ENCODE data around the gene RTEL1. TPM values are rescaled to one million over a fixed set of nuclear protein-coding genes. Genes with fewer than 3 reads are reported as not detected.

The RTEL1 gene
- polyA plus RNA-seq, 3 donors, result 1.0 to 15.5 (median 4.8) TPM

DNA sequence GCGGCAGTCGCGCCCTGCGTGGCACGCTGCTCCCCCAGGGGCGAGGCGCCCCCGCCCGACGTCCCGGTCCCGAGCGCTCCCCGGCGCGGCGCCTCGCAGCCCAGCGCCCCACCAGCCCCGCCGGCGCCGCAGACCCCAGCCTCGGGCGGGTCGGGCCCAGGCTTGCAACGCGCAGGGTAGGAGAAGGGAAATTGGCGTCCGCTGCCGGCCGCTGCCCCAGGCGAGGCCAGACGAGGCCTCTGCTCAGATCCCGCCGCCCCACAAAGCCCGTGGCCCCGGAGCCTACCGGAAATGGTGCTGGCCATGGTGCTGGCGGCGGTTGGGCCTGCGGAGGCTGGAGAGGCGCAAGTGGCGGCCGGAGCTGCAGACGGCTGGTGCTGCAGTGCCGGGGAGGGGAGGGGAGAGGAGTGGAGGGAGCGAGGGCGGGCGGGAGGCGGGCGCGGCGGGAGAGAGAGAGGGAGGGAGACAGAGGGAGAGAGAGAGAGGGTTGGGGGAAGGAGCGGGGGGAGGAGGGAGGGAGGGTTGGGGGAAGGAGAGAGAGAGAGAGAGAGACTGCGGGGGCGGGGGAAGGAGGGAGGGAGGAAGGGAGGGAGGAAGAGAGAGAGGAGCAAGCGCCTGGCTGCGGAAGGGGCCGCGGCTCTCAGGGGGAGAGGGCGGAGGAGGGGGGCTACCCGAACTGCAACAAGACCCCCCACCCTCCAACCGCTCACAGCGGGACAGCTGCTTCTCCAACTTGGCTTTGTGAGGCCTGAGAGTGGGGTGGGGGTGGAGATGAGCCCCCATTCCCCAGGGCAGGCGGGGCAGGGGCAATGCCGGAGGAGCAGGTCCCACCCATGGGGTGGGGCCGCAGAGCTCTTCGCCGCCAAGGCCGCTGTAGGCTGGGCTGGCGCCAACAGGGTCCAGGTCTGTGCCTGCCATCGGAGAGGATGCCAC is 4.8 kb upstream of the RTEL1 start, which contains the start of gene STMN3:
Gene STMN3 (minus strand): TSS at position 384 of the 933 bp plus-strand sequence. CDS start 79 bp downstream, at position 305.
- Histone ChIP-seq H2AFZ (ENCODE audit: insufficient read depth, low read depth, low read length, poor library complexity, severe bottlenecking) (peak within 1 kb of the TSS; percentile 50), H3K9ac (ENCODE audit: insufficient read depth, low read length, poor library complexity, severe bottlenecking) (no peak within 1 kb of the TSS), H3K4me1 (ENCODE audit: control insufficient read depth in 1 of 2, insufficient read depth in 2 of 2, low read length in 2 of 2) (peaks cover 26 to 36% of the 10 kb centered on the region in 2 donors), H3K4me3 (replicated peaks in 1 of 3; ENCODE audit: low read depth in 2 of 3, low read length in 3 of 3) (peak within 1 kb of the TSS in 1 of 3 experiments; percentile 55), H3K27me3 (ENCODE audit: control insufficient read depth in 2 of 2, insufficient read depth in 2 of 2, low read length in 2 of 2) (peaks cover 16 to 33% of the 10 kb centered on the region in 2 donors), H3K9me3 (replicated peaks in 1 of 2; ENCODE audit: control insufficient read depth in 1 of 2, insufficient read depth in 1 of 2, low read length in 2 of 2) (peaks cover 0 to 7% of the 10 kb centered on the region in 2 donors), H3K27ac (ENCODE audit: low read depth in 1 of 2, low read length in 2 of 2) (no peak within 1 kb of the TSS), H4K20me1 (ENCODE audit: insufficient read depth, low read length) (no peaks in the 10 kb centered on the region), H3K36me3 (replicated peaks in 1 of 2; ENCODE audit: control insufficient read depth in 1 of 2, insufficient read depth in 2 of 2, low read length in 2 of 2) (no peaks in the 10 kb centered on the region), H3K79me2 (ENCODE audit: insufficient read depth, low read length) (no peaks in the 10 kb centered on the region), H3K4me2 (replicated peaks; ENCODE audit: extremely low read depth, low read length, poor library complexity, severe bottlenecking) (peak within 1 kb of the TSS; percentile 69)
- TF ChIP-seq, protein P1, sequence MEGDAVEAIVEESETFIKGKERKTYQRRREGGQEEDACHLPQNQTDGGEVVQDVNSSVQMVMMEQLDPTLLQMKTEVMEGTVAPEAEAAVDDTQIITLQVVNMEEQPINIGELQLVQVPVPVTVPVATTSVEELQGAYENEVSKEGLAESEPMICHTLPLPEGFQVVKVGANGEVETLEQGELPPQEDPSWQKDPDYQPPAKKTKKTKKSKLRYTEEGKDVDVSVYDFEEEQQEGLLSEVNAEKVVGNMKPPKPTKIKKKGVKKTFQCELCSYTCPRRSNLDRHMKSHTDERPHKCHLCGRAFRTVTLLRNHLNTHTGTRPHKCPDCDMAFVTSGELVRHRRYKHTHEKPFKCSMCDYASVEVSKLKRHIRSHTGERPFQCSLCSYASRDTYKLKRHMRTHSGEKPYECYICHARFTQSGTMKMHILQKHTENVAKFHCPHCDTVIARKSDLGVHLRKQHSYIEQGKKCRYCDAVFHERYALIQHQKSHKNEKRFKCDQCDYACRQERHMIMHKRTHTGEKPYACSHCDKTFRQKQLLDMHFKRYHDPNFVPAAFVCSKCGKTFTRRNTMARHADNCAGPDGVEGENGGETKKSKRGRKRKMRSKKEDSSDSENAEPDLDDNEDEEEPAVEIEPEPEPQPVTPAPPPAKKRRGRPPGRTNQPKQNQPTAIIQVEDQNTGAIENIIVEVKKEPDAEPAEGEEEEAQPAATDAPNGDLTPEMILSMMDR (IDR thresholded peaks at IDR 0.05), result no peak
- WGBS (ENCODE audit: insufficient coverage), result under 1% methylated on average over 47 of the region's 73 CpGs
- H3K27me3 Mint-ChIP-seq (ENCODE audit: low read depth in 3 of 3), result peaks cover 19 to 39% (median 35%) of the 10 kb centered on the region in 3 donors
- peak within 1 kb of the TSS; percentile 31 to 87 for H3K4me3 Mint-ChIP-seq
- peak within 1 kb of the TSS in 1 of 7 donors; percentile 50 for H3K27ac Mint-ChIP-seq
- intact Hi-C loops (cut with micrococcal nuclease), result no loop called here
- peaks cover 3% of the 10 kb centered on the region in 2 donors for H3K36me3 Mint-ChIP-seq
- peaks cover 0 to 8% (median 3%) of the 10 kb centered on the region in 7 donors for H3K9me3 Mint-ChIP-seq
- peaks cover 27% of the 10 kb centered on the region for H3K4me1 Mint-ChIP-seq
- peak; percentile 61 to 65 (median 64) for DNase-seq

DNA sequence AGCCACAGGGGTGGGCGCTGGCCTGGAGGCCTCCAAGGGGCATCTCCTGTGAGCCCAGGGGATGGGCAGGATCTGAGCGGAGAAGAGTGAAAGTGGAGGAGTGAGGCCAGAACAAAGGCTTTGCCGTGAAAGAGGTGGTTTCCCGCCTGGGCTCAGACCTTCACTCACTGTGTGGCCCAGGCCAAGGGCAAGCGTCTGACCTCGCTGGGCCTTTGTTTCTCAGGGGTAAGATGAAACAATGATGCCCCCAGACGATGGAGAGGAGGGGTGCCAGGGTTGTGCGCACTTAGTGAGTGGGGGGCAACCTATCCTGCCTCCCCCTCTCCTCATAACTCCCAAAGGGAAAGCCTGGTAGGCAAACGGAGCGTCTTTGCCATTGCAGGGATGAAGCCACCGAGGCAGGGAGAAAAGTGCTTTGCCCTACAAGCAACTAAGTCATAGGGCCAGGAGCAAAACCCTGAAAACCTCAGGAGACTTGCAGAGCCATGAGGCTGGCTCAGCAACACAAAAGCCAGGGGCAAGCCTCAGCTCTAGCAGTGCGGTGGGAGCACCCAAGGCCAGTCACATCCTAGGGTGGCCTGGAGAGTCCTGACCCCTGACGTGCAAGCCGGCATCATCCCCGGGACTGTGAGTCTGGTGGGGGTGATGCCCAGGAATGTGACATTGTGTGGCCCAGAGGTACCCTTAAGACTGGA is 4.0 kb upstream of the RTEL1 start:
- peak overlapping the region; percentile 69 for H3K4me2 ChIP-seq (replicated peaks; ENCODE audit: extremely low read depth, low read length, poor library complexity, severe bottlenecking)
- H3K27ac ChIP-seq (ENCODE audit: low read depth in 1 of 2, low read length in 2 of 2), result no peak overlapping the region
- H3K4me3 ChIP-seq (replicated peaks in 1 of 3; ENCODE audit: low read depth in 2 of 3, low read length in 3 of 3), result peak overlapping the region in 1 of 3 experiments; percentile 55
- peaks cover 31 to 42% of the 10 kb centered on the region in 2 donors for H3K4me1 ChIP-seq (ENCODE audit: control insufficient read depth in 1 of 2, insufficient read depth in 2 of 2, low read length in 2 of 2)
- Mint-ChIP-seq H3K36me3 (peaks cover 3% of the 10 kb centered on the region in 2 donors), H3K9me3 (peaks cover 0 to 8% (median 3%) of the 10 kb centered on the region in 7 donors), H3K4me3 (peak overlapping the region; percentile 31 to 57), H3K4me1 (peaks cover 34% of the 10 kb centered on the region), H3K27me3 (ENCODE audit: low read depth in 3 of 3) (peaks cover 19 to 39% (median 35%) of the 10 kb centered on the region in 3 donors), H3K27ac (peak overlapping the region in 1 of 7 donors; percentile 50)
- H4K20me1 ChIP-seq (ENCODE audit: insufficient read depth, low read length), result no peaks in the 10 kb centered on the region
- peaks cover 0 to 7% of the 10 kb centered on the region in 2 donors for H3K9me3 ChIP-seq (replicated peaks in 1 of 2; ENCODE audit: control insufficient read depth in 1 of 2, insufficient read depth in 1 of 2, low read length in 2 of 2)
- no peak for DNase-seq
- 76% methylated on average over 7 of the region's 15 CpGs for WGBS (ENCODE audit: insufficient coverage)
- peaks cover 16 to 33% of the 10 kb centered on the region in 2 donors for H3K27me3 ChIP-seq (ENCODE audit: control insufficient read depth in 2 of 2, insufficient read depth in 2 of 2, low read length in 2 of 2)
- no peaks in the 10 kb centered on the region for H3K36me3 ChIP-seq (replicated peaks in 1 of 2; ENCODE audit: control insufficient read depth in 1 of 2, insufficient read depth in 2 of 2, low read length in 2 of 2)
- intact Hi-C loops (cut with micrococcal nuclease), result no loop called here
- peaks cover 2% of the 10 kb centered on the region for H3K79me2 ChIP-seq (ENCODE audit: insufficient read depth, low read length)
- H2AFZ ChIP-seq (ENCODE audit: insufficient read depth, low read depth, low read length, poor library complexity, severe bottlenecking), result no peak overlapping the region
- no peak overlapping the region for H3K9ac ChIP-seq (ENCODE audit: insufficient read depth, low read length, poor library complexity, severe bottlenecking)
- TF ChIP-seq, protein P1 (IDR thresholded peaks at IDR 0.05), result no peak
